HG03432 (cell line): ENCODE data around the gene TEX36.
A peak's percentile ranks its signal among the peaks of the same experiment; 100 is the strongest.
"Not testable (repeated sequence)": the region's sequence is repeated elsewhere in the genome, so short reads cannot be mapped to it uniquely, and the experiment has no call there.

ENCODE experiments used
- ATAC-seq: cut with Tn5 transposase; IDR thresholded peaks from one replicate; pipeline ENCODE4 v1.9.1; 2021; ENCODE audit warnings: mild to moderate bottlenecking, moderate library complexity; ENCODE audit not compliant: unreplicated experiment

TEX36 gene

GRCh38 chr10:125683063-125683462 lies at the start of gene TEX36:
Gene TEX36 (minus strand): TSS chr10:125683163. CDS start chr10:125682989, 174 bp downstream.
- no peak for ATAC-seq

GRCh38 chr10:125727436-125727835 lies 44.5 kb upstream of the TEX36 start:
- ATAC-seq, result no peak

- ATAC-seq, result no peak
Observed at GRCh38 chr10:125726914-125727313, 44.0 kb upstream of the TEX36 start.

GRCh38 chr10:125722811-125723210 lies 39.8 kb upstream of the TEX36 start:
- ATAC-seq, result no peak

- peak; percentile 44 for ATAC-seq
Observed at GRCh38 chr10:125721035-125721434, 38.1 kb upstream of the TEX36 start.

GRCh38 chr10:125720002-125720382 lies 37.0 kb upstream of the TEX36 start:
- no peak for ATAC-seq

- peak; percentile 93 for ATAC-seq
Observed at GRCh38 chr10:125719173-125720001, 36.4 kb upstream of the TEX36 start, which contains the start of gene EDRF1. Gene EDRF1 (plus strand): TSS chr10:125719709. CDS start chr10:125719808, 99 bp downstream.

GRCh38 chr10:125714728-125715127 lies 31.8 kb upstream of the TEX36 start:
- not testable (repeated sequence) for ATAC-seq

- no peak for ATAC-seq
Observed at GRCh38 chr10:125711110-125711750, 28.3 kb upstream of the TEX36 start.

- ATAC-seq, result no peak
Observed at GRCh38 chr10:125709553-125710474, 26.9 kb upstream of the TEX36 start.

- ATAC-seq, result peak; percentile 59
Observed at GRCh38 chr10:125708971-125709503, 26.1 kb upstream of the TEX36 start.

GRCh38 chr10:125707541-125708468 lies 24.8 kb upstream of the TEX36 start:
- peak; percentile 76 for ATAC-seq

GRCh38 chr10:125700355-125700911 lies 17.5 kb upstream of the TEX36 start:
- ATAC-seq, result no peak

GRCh38 chr10:125699562-125700143 lies 16.7 kb upstream of the TEX36 start:
- peak; percentile 46 for ATAC-seq

- ATAC-seq, result no peak
Observed at GRCh38 chr10:125698481-125698998, 15.6 kb upstream of the TEX36 start.

GRCh38 chr10:125696884-125697283 lies 13.9 kb upstream of the TEX36 start:
- ATAC-seq, result not testable (repeated sequence)

GRCh38 chr10:125694883-125695282 lies 11.9 kb upstream of the TEX36 start:
- ATAC-seq, result no peak

GRCh38 chr10:125693524-125693847 lies 10.5 kb upstream of the TEX36 start:
- no peak for ATAC-seq
